ENCODE data around the gene DEPP1.

Gene DEPP1

DNA sequence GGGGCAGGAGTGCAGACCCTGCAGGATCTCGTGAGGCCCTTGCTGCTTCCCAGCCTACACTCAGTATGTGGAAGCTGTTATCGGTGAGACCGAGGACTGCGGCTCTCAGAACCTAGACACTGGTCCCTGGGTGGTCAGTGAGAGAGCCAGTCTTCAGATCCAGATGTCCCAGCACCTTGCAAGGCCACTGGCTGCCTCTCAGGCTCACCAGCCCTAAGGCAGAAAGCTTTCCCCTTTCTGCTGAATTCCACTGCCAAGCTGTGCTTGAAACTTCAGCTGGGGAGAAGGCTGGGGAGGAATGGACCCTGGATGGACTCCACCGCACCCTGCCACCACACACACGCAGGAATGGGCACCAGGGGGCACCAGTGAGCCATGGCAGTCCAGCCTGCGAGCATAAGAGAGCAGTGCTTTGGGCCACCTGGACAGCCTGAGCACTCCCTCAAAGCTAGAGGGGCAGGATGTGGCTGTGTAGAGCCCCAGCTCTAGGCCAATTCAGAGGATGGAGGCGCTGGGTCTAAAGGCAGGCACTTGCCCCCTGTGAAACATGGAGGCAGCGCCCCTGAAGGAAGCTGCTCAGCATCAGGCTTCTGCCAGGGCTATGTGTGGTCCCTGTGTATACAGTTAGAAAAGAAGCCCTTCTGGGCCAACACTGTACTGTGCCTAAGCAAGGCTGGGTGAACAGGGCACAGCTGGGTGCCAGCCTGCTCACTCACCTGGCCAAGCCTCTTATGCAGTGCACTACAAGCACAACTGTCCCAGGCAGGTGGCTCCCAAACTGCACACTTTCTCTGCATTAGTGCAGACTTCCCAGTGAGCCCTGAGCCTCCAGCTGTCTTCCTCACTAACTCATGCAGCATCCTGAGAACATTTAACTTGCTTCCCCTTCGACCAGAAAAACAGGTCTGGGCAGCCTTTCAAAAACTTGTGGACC is 45.8 kb downstream of the DEPP1 start:
- Histone ChIP-seq H3K4me1 (no peaks in the 10 kb centered on the region), H3K9me3 (ENCODE audit: control insufficient read depth, low read length) (no peaks in the 10 kb centered on the region), H3K4me3 (ENCODE audit: low read depth, low read length) (no peak overlapping the region), H3K27ac (no peak overlapping the region), H3K27me3 (ENCODE audit: control insufficient read depth, insufficient read depth, low read length) (no peaks in the 10 kb centered on the region), H3K36me3 (ENCODE audit: control insufficient read depth, insufficient read depth, low read length) (no peaks in the 10 kb centered on the region), H3K79me2 (no peaks in the 10 kb centered on the region), H3K4me2 (ENCODE audit: low read length) (no peak overlapping the region), H2AFZ (no peak overlapping the region), H3K9ac (no peak overlapping the region)
- peak; percentile 98 for TF ChIP-seq CTCF (IDR thresholded peaks at IDR 0.05)

DNA sequence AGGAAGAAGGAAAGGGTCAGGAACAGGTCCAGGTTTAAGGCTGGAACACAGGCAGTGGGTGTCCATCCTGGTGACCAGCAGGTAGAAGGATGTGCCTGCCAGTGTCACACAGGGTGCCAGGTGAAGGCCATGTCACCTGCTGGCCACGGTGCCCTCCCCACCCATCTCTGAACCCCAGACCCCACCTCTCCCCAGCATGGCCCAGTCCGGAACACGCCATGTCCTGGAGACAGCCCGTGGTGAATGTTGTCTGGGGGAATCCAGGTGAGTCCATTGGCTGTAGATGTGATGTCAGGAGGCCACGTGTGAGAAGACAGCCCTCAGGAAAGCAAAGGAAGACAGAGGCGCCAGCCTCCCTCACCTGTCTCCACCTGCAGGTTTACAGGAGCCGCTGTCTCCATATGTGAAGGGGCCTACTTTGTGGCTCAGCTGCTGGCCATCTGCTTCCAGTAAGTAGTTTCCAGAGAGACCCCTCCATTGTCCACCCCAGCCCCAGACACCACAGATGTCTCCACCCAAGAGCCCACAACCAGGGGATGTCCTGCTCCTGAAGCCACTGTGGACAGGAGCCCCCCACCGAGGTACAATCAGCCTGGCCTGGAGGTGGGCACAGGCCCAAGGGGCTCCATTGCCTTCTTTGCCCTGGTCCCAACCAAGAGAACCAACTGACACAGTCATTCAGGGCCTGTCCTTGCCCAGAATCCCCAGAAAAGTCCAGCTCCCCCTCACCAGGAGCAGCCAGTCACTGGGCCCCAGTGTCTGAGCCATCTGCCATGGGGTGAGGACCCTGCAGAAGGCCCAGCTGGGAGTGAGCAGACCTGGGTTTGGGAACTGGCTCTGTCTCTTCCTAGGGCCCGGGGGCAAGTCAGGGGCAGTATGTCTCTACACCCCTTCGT is 46.7 kb downstream of the DEPP1 start:
- H3K9ac ChIP-seq, result no peak overlapping the region
- H3K27ac ChIP-seq, result no peak overlapping the region
- H3K4me1 ChIP-seq, result no peaks in the 10 kb centered on the region
- no peaks in the 10 kb centered on the region for H3K36me3 ChIP-seq (ENCODE audit: control insufficient read depth, insufficient read depth, low read length)
- H3K27me3 ChIP-seq (ENCODE audit: control insufficient read depth, insufficient read depth, low read length), result no peaks in the 10 kb centered on the region
- TF ChIP-seq CTCF (IDR thresholded peaks at IDR 0.05), result no peak
- H3K9me3 ChIP-seq (ENCODE audit: control insufficient read depth, low read length), result no peaks in the 10 kb centered on the region
- no peak overlapping the region for H2AFZ ChIP-seq
- no peak overlapping the region for H3K4me2 ChIP-seq (ENCODE audit: low read length)
- no peaks in the 10 kb centered on the region for H3K79me2 ChIP-seq
- no peak overlapping the region for H3K4me3 ChIP-seq (ENCODE audit: low read depth, low read length)

- H3K4me2 ChIP-seq (ENCODE audit: low read length), result no peak overlapping the region
- no peaks in the 10 kb centered on the region for H3K36me3 ChIP-seq (ENCODE audit: control insufficient read depth, insufficient read depth, low read length)
- H3K79me2 ChIP-seq, result no peaks in the 10 kb centered on the region
- H3K4me1 ChIP-seq, result no peaks in the 10 kb centered on the region
- no peaks in the 10 kb centered on the region for H3K27me3 ChIP-seq (ENCODE audit: control insufficient read depth, insufficient read depth, low read length)
- H3K4me3 ChIP-seq (ENCODE audit: low read depth, low read length), result no peak overlapping the region
- H3K9me3 ChIP-seq (ENCODE audit: control insufficient read depth, low read length), result no peaks in the 10 kb centered on the region
- H2AFZ ChIP-seq, result no peak overlapping the region
- TF ChIP-seq CTCF (IDR thresholded peaks at IDR 0.05), result no peak
- H3K27ac ChIP-seq, result no peak overlapping the region
- no peak overlapping the region for H3K9ac ChIP-seq
These were observed 47.5 kb downstream of the DEPP1 start for GRCh38 chr10:44930904-44931620.

GRCh38 chr10:44929356-44930255 is 49.0 kb downstream of the DEPP1 start:
- Histone ChIP-seq H2AFZ (no peak overlapping the region), H3K9ac (no peak overlapping the region), H3K4me3 (ENCODE audit: low read depth, low read length) (no peak overlapping the region), H3K27me3 (ENCODE audit: control insufficient read depth, insufficient read depth, low read length) (no peaks in the 10 kb centered on the region), H3K79me2 (no peaks in the 10 kb centered on the region), H3K36me3 (ENCODE audit: control insufficient read depth, insufficient read depth, low read length) (no peaks in the 10 kb centered on the region), H3K4me2 (ENCODE audit: low read length) (no peak overlapping the region), H3K27ac (no peak overlapping the region), H3K9me3 (ENCODE audit: control insufficient read depth, low read length) (no peaks in the 10 kb centered on the region), H3K4me1 (no peaks in the 10 kb centered on the region)
- TF ChIP-seq CTCF (IDR thresholded peaks at IDR 0.05), result no peak
